Fibroblast of lung (primary cell): Measurements from ENCODE around the gene ITCH.

Source experiments
- EZH2 ChIP-seq: IDR thresholded peaks from 2 replicates; pipeline ENCODE4 v1.5.1; 2012; ENCODE audit warnings: low read length, control low read depth, mild to moderate bottlenecking; ENCODE audit errors: missing control alignments
- TF ChIP-seq, protein P1 (sequence below), 2 donors: IDR thresholded peaks in 1 of 2; conservative IDR thresholded peaks in 1 of 2; 1 replicate in 1 of 2; 2 replicates in 1 of 2; pipeline ENCODE4 v1.5.1; 2011 to 2012; ENCODE audit warnings: low read length in 2 of 2, control low read depth in 1 of 2, inconsistent platforms in 1 of 2, low read depth in 1 of 2, mild to moderate bottlenecking in 1 of 2

DNA sequence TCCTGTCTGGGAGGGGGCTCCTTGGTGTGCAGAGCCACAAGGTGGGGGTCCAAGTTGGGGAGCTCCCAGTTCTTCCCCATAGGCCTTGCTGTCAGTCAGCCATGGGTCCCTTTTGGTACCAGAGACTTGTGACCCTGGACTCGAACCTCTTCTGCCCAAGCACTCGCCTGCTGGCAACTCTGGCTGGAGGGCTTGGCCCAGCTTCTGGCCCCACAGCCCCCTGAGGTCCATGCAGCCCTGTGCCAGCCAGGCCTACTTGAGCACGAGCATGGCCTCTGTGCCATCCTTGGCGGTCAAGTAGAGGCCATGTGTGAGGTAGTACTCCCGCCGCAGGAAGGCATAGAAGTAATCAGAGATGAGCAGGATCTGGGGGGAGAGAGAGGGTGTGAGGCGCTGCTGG is 197.5 kb downstream of the ITCH start:
- TF ChIP-seq, protein P1, sequence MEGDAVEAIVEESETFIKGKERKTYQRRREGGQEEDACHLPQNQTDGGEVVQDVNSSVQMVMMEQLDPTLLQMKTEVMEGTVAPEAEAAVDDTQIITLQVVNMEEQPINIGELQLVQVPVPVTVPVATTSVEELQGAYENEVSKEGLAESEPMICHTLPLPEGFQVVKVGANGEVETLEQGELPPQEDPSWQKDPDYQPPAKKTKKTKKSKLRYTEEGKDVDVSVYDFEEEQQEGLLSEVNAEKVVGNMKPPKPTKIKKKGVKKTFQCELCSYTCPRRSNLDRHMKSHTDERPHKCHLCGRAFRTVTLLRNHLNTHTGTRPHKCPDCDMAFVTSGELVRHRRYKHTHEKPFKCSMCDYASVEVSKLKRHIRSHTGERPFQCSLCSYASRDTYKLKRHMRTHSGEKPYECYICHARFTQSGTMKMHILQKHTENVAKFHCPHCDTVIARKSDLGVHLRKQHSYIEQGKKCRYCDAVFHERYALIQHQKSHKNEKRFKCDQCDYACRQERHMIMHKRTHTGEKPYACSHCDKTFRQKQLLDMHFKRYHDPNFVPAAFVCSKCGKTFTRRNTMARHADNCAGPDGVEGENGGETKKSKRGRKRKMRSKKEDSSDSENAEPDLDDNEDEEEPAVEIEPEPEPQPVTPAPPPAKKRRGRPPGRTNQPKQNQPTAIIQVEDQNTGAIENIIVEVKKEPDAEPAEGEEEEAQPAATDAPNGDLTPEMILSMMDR (conservative IDR thresholded peaks at IDR 0.05 in 1 of 2, IDR thresholded peaks at IDR 0.05 in 1 of 2; ENCODE audit: low read depth in 1 of 2, low read length in 2 of 2), result no peak
- no peak for TF ChIP-seq EZH2
